Smooth muscle cell (in vitro differentiated cells): ENCODE measurements around the gene HAGHL. TPM values are rescaled to one million over a fixed set of nuclear protein-coding genes. Genes with fewer than 3 reads are reported as not detected.

Source experiments
- DNase-seq: peaks from one replicate; lab custom pipeline; 2025; ENCODE audit not compliant: unreplicated experiment; lab: John Stamatoyannopoulos, UW
- H2AFZ ChIP-seq: fragments of 200-600 bp; sonication (generic); 2 replicates; pipeline ENCODE4 v1.6.0; 2016; ENCODE audit warnings: antibody characterized with exemption, low read depth, mild to moderate bottlenecking
- H3F3A ChIP-seq: fragments of 200-600 bp; sonication (generic); 2 replicates; pipeline ENCODE4 v1.6.0; 2017; ENCODE audit warnings: antibody characterized with exemption, low read depth
- H3K27ac ChIP-seq: fragments of 200-600 bp; sonication (generic); 2 replicates; pipeline ENCODE4 v1.5.1; 2016; ENCODE audit warnings: low read depth, mild to moderate bottlenecking
- H3K27me3 ChIP-seq: fragments of 200-600 bp; sonication (generic); 2 replicates; pipeline ENCODE4 v1.6.1; 2016; ENCODE audit warnings: low read depth, mild to moderate bottlenecking
- H3K36me3 ChIP-seq: fragments of 200-600 bp; sonication (generic); 2 replicates; pipeline ENCODE4 v1.5.1; 2016; ENCODE audit warnings: low read depth
- H3K4me1 ChIP-seq: fragments of 200-600 bp; sonication (generic); 2 replicates; pipeline ENCODE4 v1.5.1; 2016; ENCODE audit warnings: low read depth
- H3K4me2 ChIP-seq: fragments of 200-600 bp; sonication (generic); 2 replicates; pipeline ENCODE4 v1.6.0; 2016; ENCODE audit warnings: mild to moderate bottlenecking
- H3K4me3 ChIP-seq: fragments of 200-600 bp; sonication (generic); 2 replicates; pipeline ENCODE4 v1.5.1; 2016; ENCODE audit warnings: mild to moderate bottlenecking
- H3K79me2 ChIP-seq: fragments of 200-600 bp; sonication (generic); 2 replicates; pipeline ENCODE4 v1.6.0; 2016; ENCODE audit warnings: low read depth, mild to moderate bottlenecking
- H3K9ac ChIP-seq: fragments of 200-600 bp; sonication (generic); 2 replicates; pipeline ENCODE4 v1.6.0; 2016; ENCODE audit warnings: low read depth
- H3K9me3 ChIP-seq: fragments of 200-600 bp; sonication (generic); replicated peaks from 2 replicates; pipeline ENCODE4 v1.5.1; 2016; ENCODE audit warnings: low read depth
- H4K20me1 ChIP-seq: fragments of 200-600 bp; sonication (generic); 2 replicates; pipeline ENCODE4 v1.6.0; 2016; ENCODE audit warnings: low read depth
- WGBS: methylation state at CpG from one replicate; pipeline ENCODE4 v1.1.7; 2016; ENCODE audit warnings: low lambda C conversion rate; 5-methylcytosine and 5-hydroxymethylcytosine counted together
- polyA plus RNA-seq: library from polyadenylated mRNA; unstranded; fragments of >200 nt; fragmentation: Nextera tagmentation; extraction: Ambion mirVana; gene quantifications from 2 replicates; pipeline ENCODE4 v1.2.1, GENCODE V29; 2016
- total RNA-seq: library from RNA; depleted of rRNA; stranded (reverse); fragments of >200 nt; gene quantifications from 2 replicates; pipeline ENCODE4 v1.2.3, GENCODE V29; 2014
- TF ChIP-seq, protein P1 (sequence below): fragments of 200-600 bp; sonication (generic); IDR thresholded peaks from 2 replicates; pipeline ENCODE4 v1.5.1; 2017; ENCODE audit warnings: borderline replicate concordance, mild to moderate bottlenecking, antibody characterized with exemption; ENCODE audit not compliant: insufficient read depth, poor library complexity, severe bottlenecking

The HAGHL gene
- total and polyA plus RNA-seq, 2 experiments from 2014 or later = 3.2 to 23.1 TPM

- no peak overlapping the region for H2AFZ ChIP-seq
- no peak overlapping the region for H3K9ac ChIP-seq
- no peak overlapping the region for H3K27ac ChIP-seq
- no peaks in the 10 kb centered on the region for H3F3A ChIP-seq
- no peaks in the 10 kb centered on the region for H3K36me3 ChIP-seq
- no peak overlapping the region for H3K4me3 ChIP-seq
- H4K20me1 ChIP-seq = no peaks in the 10 kb centered on the region
- no peaks in the 10 kb centered on the region for H3K79me2 ChIP-seq
- H3K4me2 ChIP-seq = peak overlapping the region; percentile 31
- WGBS = 15% methylated on average over 60 of the region's 71 CpGs
- peaks cover 6% of the 10 kb centered on the region for H3K4me1 ChIP-seq
- no peak for DNase-seq
- TF ChIP-seq, protein P1, sequence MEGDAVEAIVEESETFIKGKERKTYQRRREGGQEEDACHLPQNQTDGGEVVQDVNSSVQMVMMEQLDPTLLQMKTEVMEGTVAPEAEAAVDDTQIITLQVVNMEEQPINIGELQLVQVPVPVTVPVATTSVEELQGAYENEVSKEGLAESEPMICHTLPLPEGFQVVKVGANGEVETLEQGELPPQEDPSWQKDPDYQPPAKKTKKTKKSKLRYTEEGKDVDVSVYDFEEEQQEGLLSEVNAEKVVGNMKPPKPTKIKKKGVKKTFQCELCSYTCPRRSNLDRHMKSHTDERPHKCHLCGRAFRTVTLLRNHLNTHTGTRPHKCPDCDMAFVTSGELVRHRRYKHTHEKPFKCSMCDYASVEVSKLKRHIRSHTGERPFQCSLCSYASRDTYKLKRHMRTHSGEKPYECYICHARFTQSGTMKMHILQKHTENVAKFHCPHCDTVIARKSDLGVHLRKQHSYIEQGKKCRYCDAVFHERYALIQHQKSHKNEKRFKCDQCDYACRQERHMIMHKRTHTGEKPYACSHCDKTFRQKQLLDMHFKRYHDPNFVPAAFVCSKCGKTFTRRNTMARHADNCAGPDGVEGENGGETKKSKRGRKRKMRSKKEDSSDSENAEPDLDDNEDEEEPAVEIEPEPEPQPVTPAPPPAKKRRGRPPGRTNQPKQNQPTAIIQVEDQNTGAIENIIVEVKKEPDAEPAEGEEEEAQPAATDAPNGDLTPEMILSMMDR = no peak
- no peaks in the 10 kb centered on the region for H3K9me3 ChIP-seq
- H3K27me3 ChIP-seq = peaks cover 83% of the 10 kb centered on the region
Observed at GRCh38 chr16:695355-696089, 31.4 kb upstream of the HAGHL start.

DNA sequence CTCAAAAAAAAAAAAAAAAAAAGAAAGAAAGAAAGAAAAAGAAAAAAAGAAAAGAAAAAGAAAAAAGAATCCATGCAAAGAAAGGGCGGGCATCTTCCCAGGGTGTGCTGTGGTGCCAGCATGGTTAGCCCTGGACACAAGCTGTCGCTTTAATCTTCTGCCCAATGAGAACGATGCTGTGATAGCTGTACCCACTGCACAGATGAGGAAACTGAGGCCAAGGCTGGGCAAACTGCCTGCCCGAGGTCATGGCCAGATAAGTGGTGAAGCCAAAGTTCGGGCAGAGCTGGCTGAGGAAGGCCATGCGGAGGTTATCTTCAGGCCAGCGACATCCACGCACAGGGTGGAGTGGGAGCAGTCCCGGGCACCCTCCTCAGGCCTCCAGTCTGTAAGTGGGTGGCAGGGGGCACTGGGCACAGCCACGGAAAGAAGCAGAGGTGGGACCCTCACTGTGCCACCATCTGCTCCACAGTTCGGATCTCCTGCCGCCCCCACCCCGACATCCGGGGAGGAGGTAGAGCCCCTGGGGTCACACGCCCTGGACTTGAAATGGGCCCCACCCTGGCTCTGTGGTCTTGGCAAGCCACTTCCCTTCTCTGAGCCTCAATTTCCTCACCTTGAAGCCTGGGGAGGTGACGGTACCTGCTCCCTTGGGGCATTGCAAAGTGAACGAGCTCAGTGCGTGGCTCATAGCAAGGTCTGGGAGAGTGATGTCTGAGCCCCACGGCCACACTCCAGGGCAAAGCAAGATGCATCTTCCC lies 27.8 kb upstream of the HAGHL start:
- H4K20me1 ChIP-seq = peaks cover 7% of the 10 kb centered on the region

GRCh38 chr16:700684-701584 lies 26.0 kb upstream of the HAGHL start:
- no peak overlapping the region for H3K9ac ChIP-seq
- H3K27ac ChIP-seq = no peak overlapping the region
- DNase-seq = peak; percentile 13
- H3K36me3 ChIP-seq = no peaks in the 10 kb centered on the region
- 14% methylated on average over 69 of the region's 76 CpGs for WGBS
- no peaks in the 10 kb centered on the region for H3K9me3 ChIP-seq
- H3K4me2 ChIP-seq = peak overlapping the region; percentile 72
- no peaks in the 10 kb centered on the region for H3K4me1 ChIP-seq
- H4K20me1 ChIP-seq = peaks cover 7% of the 10 kb centered on the region
- TF ChIP-seq, protein P1 = no peak
- H3K79me2 ChIP-seq = no peaks in the 10 kb centered on the region
- H2AFZ ChIP-seq = no peak overlapping the region
- H3F3A ChIP-seq = no peaks in the 10 kb centered on the region
- no peak overlapping the region for H3K4me3 ChIP-seq
- peaks cover 85% of the 10 kb centered on the region for H3K27me3 ChIP-seq

More for the DNA sequence above, 27.8 kb upstream of the HAGHL start:
- WGBS = 86% methylated on average over 19 of the region's 19 CpGs
- H3K4me3 ChIP-seq = no peak overlapping the region
- H3K27me3 ChIP-seq = peaks cover 88% of the 10 kb centered on the region
- no peak overlapping the region for H3K4me2 ChIP-seq
- no peak for DNase-seq
- TF ChIP-seq, protein P1 = no peak
- H3K36me3 ChIP-seq = no peaks in the 10 kb centered on the region
- H3K9ac ChIP-seq = no peak overlapping the region
- H3K27ac ChIP-seq = no peak overlapping the region
- no peak overlapping the region for H2AFZ ChIP-seq
- peaks cover 6% of the 10 kb centered on the region for H3K4me1 ChIP-seq
- H3F3A ChIP-seq = no peaks in the 10 kb centered on the region
- H3K79me2 ChIP-seq = no peaks in the 10 kb centered on the region
- H3K9me3 ChIP-seq = no peaks in the 10 kb centered on the region
